ENCODE data around the gene ZC3H18.

Gene ZC3H18

GRCh38 chr16:88527937-88528743, 42.1 kb upstream of the ZC3H18 start:
- DNase-seq, result peak; percentile 9
- Histone ChIP-seq H3K4me1 (peaks cover 4% of the 10 kb centered on the region; the same call in 1 of the 2 replicates), H3K4me3 (ENCODE audit: low read depth, low read length) (no peak overlapping the region), H3K9me3 (no peaks in the 10 kb centered on the region), H3K27me3 (no peaks in the 10 kb centered on the region), H3K36me3 (no peaks in the 10 kb centered on the region)
- no peak for TF ChIP-seq CTCF (IDR thresholded peaks at IDR 0.05; ENCODE audit: low read depth, low read length)

- Histone ChIP-seq H3K4me3 (ENCODE audit: low read depth, low read length) (no peak overlapping the region), H3K27me3 (no peaks in the 10 kb centered on the region), H3K4me1 (peaks cover 4% of the 10 kb centered on the region; the same call in 1 of the 2 replicates), H3K9me3 (no peaks in the 10 kb centered on the region), H3K36me3 (no peaks in the 10 kb centered on the region)
- peak; percentile 22 for DNase-seq
- TF ChIP-seq CTCF (IDR thresholded peaks at IDR 0.05; ENCODE audit: low read depth, low read length), result no peak
These were observed 41.3 kb upstream of the ZC3H18 start for GRCh38 chr16:88528902-88529318.

DNA sequence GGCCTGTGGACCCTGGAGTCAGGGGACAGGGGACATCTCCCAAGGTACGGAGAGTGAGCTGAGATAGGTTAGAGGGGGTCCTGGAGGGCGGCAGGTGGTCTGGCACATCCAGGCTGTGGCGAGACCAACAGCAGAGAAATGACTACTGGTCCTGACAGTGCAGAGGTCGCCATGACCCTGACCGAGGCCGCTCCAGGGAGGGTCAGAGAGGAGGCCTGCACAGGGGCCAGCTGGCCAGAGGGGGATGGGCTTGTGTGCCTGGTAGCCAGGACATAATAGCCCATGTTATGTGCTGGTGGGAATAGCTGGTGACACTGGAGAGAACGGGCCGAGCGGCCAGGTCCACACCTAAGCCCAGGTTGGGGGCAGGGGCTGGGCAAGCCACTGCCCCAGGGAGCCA, 40.6 kb upstream of the ZC3H18 start:
- H3K4me1 ChIP-seq, result peaks cover 4% of the 10 kb centered on the region; the same call in 1 of the 2 replicates
- no peaks in the 10 kb centered on the region for H3K27me3 ChIP-seq
- peak; percentile 8 for DNase-seq
- no peaks in the 10 kb centered on the region for H3K36me3 ChIP-seq
- TF ChIP-seq CTCF (IDR thresholded peaks at IDR 0.05; ENCODE audit: low read depth, low read length), result no peak
- no peak overlapping the region for H3K4me3 ChIP-seq (ENCODE audit: low read depth, low read length)
- no peaks in the 10 kb centered on the region for H3K9me3 ChIP-seq

DNA sequence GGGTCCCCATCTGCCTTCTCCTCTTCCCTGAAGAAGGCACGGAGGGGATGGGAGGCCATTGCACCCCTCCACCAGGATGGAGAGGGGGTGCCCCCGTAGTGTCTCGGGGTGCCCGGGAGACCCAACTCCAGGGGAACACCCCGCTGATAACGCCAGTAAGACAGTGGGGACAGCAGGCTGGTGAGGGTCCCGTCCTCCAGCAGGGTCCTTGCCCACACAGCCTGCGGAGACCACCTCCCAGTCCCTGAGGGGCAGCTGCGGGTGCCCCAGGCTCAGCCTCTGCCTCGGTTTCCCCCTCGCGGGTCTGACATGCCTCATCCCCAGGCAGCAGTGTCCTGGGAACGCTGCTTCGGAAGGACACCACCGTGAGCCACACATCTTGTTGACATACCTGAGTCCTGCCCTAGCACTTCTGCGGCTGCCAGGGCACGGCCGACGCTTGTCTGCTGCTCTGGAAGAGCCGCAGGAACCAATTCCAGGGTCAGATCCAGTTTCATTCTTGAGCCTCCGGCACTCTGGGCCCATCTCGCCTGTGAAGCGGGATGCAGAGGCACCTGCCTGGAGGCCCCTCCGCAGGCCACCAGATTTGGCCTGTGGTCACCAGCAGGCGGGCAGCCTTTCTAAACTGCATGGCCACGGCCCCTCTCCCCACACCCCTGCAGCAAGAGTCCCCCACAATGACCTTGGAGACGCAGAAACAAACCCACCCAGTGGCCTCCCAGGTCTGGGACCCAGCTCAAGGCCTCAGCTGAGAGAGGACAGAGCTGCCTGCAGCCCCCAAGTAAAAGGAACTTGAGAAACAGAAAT, 39.9 kb upstream of the ZC3H18 start:
- no peaks in the 10 kb centered on the region for H3K9me3 ChIP-seq
- H3K4me3 ChIP-seq (ENCODE audit: low read depth, low read length), result no peak overlapping the region
- no peaks in the 10 kb centered on the region; the same call in 1 of the 2 replicates for H3K36me3 ChIP-seq
- DNase-seq, result no peak
- no peaks in the 10 kb centered on the region for H3K27me3 ChIP-seq
- H3K4me1 ChIP-seq, result peaks cover 4% of the 10 kb centered on the region; the same call in 1 of the 2 replicates
- TF ChIP-seq CTCF (IDR thresholded peaks at IDR 0.05; ENCODE audit: low read depth, low read length), result no peak

DNA sequence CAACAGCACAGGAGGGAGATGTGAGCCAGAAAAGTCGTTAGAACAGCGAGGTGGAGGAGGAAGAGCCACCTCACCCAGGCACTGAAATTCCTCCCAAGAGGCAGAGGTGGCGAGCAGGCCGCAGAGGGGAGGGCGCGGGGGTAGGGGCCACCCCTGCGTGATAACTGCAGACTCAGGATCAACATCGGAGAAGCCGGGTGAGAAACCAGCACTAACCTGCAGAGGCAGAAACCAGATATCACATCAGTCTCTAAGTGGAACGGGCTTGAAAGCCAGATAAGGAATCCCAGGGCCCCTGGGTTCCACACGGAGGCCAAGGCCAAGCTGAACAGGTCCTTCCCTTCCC, 39.4 kb upstream of the ZC3H18 start:
- TF ChIP-seq CTCF (IDR thresholded peaks at IDR 0.05; ENCODE audit: low read depth, low read length), result no peak
- no peaks in the 10 kb centered on the region for H3K27me3 ChIP-seq

More for the DNA sequence above, 39.4 kb upstream of the ZC3H18 start:
- DNase-seq, result peak; percentile 32
- Histone ChIP-seq H3K4me1 (peaks cover 4% of the 10 kb centered on the region; the same call in 1 of the 2 replicates), H3K9me3 (no peaks in the 10 kb centered on the region), H3K36me3 (no peaks in the 10 kb centered on the region; the same call in 1 of the 2 replicates), H3K4me3 (ENCODE audit: low read depth, low read length) (no peak overlapping the region)
